Heart left ventricle (tissue), 13 donors: ENCODE results near the gene SLCO3A1.

ENCODE experiments used
- POLR2A ChIP-seq, 2 donors: fragments of 450-650 bp; IDR thresholded peaks; one replicate each; pipeline ENCODE4 v1.6.1; 2017; ENCODE audit warnings: antibody characterized with exemption in 2 of 2, mild to moderate bottlenecking in 2 of 2, moderate library complexity in 2 of 2
- TF ChIP-seq, protein P1 (sequence below), 12 donors: fragments of 200-600 bp; sonication (generic) in 4 of 12; IDR thresholded peaks; one replicate each; pipeline versions ENCODE4 v1.5.0 to v1.8.0; 2018 to 2022; ENCODE audit warnings: antibody characterized with exemption in 12 of 12, mild to moderate bottlenecking in 5 of 12
- donor health status: ischemic (EF 13 %, LVEDD 7.1; RV severe dilation, severe dysfunction).
- donor health status: DM: no; HTN: yes; CAD: no.
- donor health status: DM: no; HTN: no; CAD: no.
- donor health status: ischemic (EF 25% LVEDD 6.9; RV normal size, moderate dysfunction).
- donor health status: ischemic (EF 25% LVEDD 5.7; RV mildly dilated, moderate dysfunction).
- donor health status: ischemic (EF 35%, LVEDD 5.7; RV mildly dilated, moderate dysfunction).
- donor health status: nonischemic (EF 11% LVEDD 7.7; RV severe dilation, severe dysfunction).
- donor health status: DM: yes; HTN: yes; CAD: no.
- donor health status: PGD.
- donor health status: ischemic (EF 29% LVEDD 5.4; RV normal size, mild dysfunction).
- donor health status: nonischemic (EF 23%, LVEDD 6.1; RV moderate dilation, normal function).

DNA sequence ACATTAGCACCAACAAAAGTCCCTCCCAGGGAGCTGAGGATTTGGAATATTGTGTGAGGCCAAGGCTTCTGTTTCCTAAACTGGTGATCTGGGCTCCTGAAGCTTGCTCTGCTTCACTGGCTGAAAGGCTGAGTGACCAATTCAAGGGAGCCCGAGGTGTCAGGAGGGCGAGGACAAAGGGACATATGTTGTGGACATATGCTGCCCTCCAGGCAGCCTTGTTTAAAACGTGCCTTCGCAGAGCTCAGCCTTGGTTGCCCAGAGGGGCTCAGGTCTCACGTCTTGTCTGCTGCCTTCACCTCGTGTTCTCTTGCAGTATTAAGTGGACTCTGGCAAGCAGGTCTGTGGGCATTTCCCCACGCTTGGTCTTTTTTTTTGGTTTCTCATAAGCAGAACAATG, 7.0 kb downstream of the SLCO3A1 start:
- TF ChIP-seq, protein P1, sequence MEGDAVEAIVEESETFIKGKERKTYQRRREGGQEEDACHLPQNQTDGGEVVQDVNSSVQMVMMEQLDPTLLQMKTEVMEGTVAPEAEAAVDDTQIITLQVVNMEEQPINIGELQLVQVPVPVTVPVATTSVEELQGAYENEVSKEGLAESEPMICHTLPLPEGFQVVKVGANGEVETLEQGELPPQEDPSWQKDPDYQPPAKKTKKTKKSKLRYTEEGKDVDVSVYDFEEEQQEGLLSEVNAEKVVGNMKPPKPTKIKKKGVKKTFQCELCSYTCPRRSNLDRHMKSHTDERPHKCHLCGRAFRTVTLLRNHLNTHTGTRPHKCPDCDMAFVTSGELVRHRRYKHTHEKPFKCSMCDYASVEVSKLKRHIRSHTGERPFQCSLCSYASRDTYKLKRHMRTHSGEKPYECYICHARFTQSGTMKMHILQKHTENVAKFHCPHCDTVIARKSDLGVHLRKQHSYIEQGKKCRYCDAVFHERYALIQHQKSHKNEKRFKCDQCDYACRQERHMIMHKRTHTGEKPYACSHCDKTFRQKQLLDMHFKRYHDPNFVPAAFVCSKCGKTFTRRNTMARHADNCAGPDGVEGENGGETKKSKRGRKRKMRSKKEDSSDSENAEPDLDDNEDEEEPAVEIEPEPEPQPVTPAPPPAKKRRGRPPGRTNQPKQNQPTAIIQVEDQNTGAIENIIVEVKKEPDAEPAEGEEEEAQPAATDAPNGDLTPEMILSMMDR (IDR thresholded peaks at IDR 0.05): no peak
- TF ChIP-seq POLR2A (IDR thresholded peaks at IDR 0.05): no peak
